HEK293T (cell line): ENCODE measurements around the gene KLHL29.

Source experiments
- ARNT ChIP-seq: fragments of 450-650 bp; IDR thresholded peaks from 2 replicates; pipeline ENCODE4 v1.6.1; 2017; ENCODE audit warnings: mild to moderate bottlenecking
- CTBP1 ChIP-seq: fragments of 450-650 bp; IDR thresholded peaks from 2 replicates; pipeline ENCODE4 v1.6.1; 2016; ENCODE audit warnings: borderline replicate concordance
- ELF4 ChIP-seq: fragments of 450-650 bp; IDR thresholded peaks from 2 replicates; pipeline ENCODE4 v1.6.1; 2017; ENCODE audit warnings: antibody characterized with exemption
- FOXA1 ChIP-seq: fragments of 450-650 bp; IDR thresholded peaks from 2 replicates; pipeline ENCODE4 v1.6.1; 2016; ENCODE audit warnings: mild to moderate bottlenecking
- FOXK2 ChIP-seq: fragments of 450-650 bp; IDR thresholded peaks from 2 replicates; pipeline ENCODE4 v1.6.1; 2016; ENCODE audit warnings: mild to moderate bottlenecking
- FOXM1 ChIP-seq: fragments of 450-650 bp; IDR thresholded peaks from 2 replicates; pipeline ENCODE4 v1.6.1; 2017; ENCODE audit warnings: mild to moderate bottlenecking, borderline replicate concordance
- HDGF ChIP-seq: fragments of 450-650 bp; IDR thresholded peaks from 2 replicates; pipeline ENCODE4 v1.6.1; 2017; ENCODE audit warnings: antibody characterized with exemption, borderline replicate concordance
- L3MBTL2 ChIP-seq: fragments of 450-650 bp; conservative IDR thresholded peaks from 2 replicates; pipeline ENCODE4 v1.6.1; 2016; ENCODE audit warnings: mild to moderate bottlenecking
- LEF1 ChIP-seq: fragments of 450-650 bp; IDR thresholded peaks from 2 replicates; pipeline ENCODE4 v1.6.1; 2017; ENCODE audit warnings: mild to moderate bottlenecking, borderline replicate concordance
- NFRKB ChIP-seq: fragments of 450-650 bp; IDR thresholded peaks from 2 replicates; pipeline ENCODE4 v1.6.1; 2016; ENCODE audit warnings: mild to moderate bottlenecking, moderate library complexity
- PKNOX1 ChIP-seq: fragments of 450-650 bp; IDR thresholded peaks from 2 replicates; pipeline ENCODE4 v1.6.1; 2016
- SP1 ChIP-seq: fragments of 450-650 bp; IDR thresholded peaks from 2 replicates; pipeline ENCODE4 v1.6.1; 2017
- SUZ12 ChIP-seq: fragments of 450-650 bp; IDR thresholded peaks from 2 replicates; pipeline ENCODE4 v1.6.1; 2016; ENCODE audit warnings: mild to moderate bottlenecking
- TARDBP ChIP-seq: fragments of 450-650 bp; IDR thresholded peaks from 2 replicates; pipeline ENCODE4 v1.6.1; 2016

- TF ChIP-seq SP1: no peak
- TF ChIP-seq FOXK2: no peak
- TF ChIP-seq ARNT: no peak
- no peak for TF ChIP-seq NFRKB
- no peak for TF ChIP-seq CTBP1
- no peak for TF ChIP-seq PKNOX1
- no peak for TF ChIP-seq L3MBTL2
- TF ChIP-seq TARDBP: no peak
- no peak for TF ChIP-seq ELF4
- no peak for TF ChIP-seq SUZ12
- no peak for TF ChIP-seq HDGF
- no peak for TF ChIP-seq FOXM1
- no peak for TF ChIP-seq FOXA1
- no peak for TF ChIP-seq LEF1
Measured at GRCh38 chr2:23698116-23698693, 313.2 kb downstream of the KLHL29 start.
